ENCODE results near the gene SPTBN1. TPM values are rescaled to one million over a fixed set of nuclear protein-coding genes. Genes with fewer than 3 reads are reported as not detected.

Gene SPTBN1
- total and polyA plus RNA-seq, 2 experiments from 2014 or later: 125 to 435 TPM

- TF ChIP-seq, protein P1, sequence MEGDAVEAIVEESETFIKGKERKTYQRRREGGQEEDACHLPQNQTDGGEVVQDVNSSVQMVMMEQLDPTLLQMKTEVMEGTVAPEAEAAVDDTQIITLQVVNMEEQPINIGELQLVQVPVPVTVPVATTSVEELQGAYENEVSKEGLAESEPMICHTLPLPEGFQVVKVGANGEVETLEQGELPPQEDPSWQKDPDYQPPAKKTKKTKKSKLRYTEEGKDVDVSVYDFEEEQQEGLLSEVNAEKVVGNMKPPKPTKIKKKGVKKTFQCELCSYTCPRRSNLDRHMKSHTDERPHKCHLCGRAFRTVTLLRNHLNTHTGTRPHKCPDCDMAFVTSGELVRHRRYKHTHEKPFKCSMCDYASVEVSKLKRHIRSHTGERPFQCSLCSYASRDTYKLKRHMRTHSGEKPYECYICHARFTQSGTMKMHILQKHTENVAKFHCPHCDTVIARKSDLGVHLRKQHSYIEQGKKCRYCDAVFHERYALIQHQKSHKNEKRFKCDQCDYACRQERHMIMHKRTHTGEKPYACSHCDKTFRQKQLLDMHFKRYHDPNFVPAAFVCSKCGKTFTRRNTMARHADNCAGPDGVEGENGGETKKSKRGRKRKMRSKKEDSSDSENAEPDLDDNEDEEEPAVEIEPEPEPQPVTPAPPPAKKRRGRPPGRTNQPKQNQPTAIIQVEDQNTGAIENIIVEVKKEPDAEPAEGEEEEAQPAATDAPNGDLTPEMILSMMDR (IDR thresholded peaks at IDR 0.05; ENCODE audit: low read depth, low read length): no peak
- H3K27me3 ChIP-seq: no peaks in the 10 kb centered on the region
- no peak for DNase-seq (ENCODE audit: low read depth in 1 of 2, low spot score in 1 of 2)
Observed at GRCh38 chr2:54440050-54440449, 16.1 kb upstream of the SPTBN1 start.

GRCh38 chr2:54444503-54444902 lies 11.6 kb upstream of the SPTBN1 start:
- DNase-seq (ENCODE audit: low read depth in 1 of 2, low spot score in 1 of 2): no peak
- TF ChIP-seq, protein P1 (IDR thresholded peaks at IDR 0.05; ENCODE audit: low read depth, low read length): no peak
- no peak overlapping the region for H3K4me3 ChIP-seq

More at GRCh38 chr2:54440050-54440449, 16.1 kb upstream of the SPTBN1 start:
- no peaks in the 10 kb centered on the region for H3K36me3 ChIP-seq
- H3K4me1 ChIP-seq (ENCODE audit: low read depth): peaks cover 12% of the 10 kb centered on the region
- H3K4me3 ChIP-seq: no peak overlapping the region
- H3K9me3 ChIP-seq (ENCODE audit: low read depth): no peaks in the 10 kb centered on the region
- no peak overlapping the region for H3K27ac ChIP-seq

DNA sequence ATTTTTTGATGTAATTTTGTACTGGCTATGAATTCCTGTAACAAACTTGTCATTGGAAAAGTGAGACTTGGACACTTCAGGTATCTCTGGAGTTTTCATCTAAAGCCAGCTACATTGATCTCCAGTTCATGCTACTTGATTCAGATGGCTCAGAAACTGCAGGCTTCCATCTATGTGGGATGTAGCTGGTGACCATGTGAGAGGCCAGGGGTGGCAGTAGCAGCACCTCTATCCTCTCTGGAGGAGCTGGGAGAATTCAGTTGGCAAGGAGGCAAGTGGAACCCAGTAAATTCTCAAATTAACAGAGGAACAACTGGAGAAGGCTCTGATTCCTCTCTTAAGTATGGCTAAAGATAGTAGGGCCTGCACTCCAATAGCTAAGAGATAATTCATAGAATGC lies 10.0 kb upstream of the SPTBN1 start:
- TF ChIP-seq, protein P1 (IDR thresholded peaks at IDR 0.05; ENCODE audit: low read depth, low read length): no peak
- H3K9me3 ChIP-seq (ENCODE audit: low read depth): no peaks in the 10 kb centered on the region
- H3K4me3 ChIP-seq: no peak overlapping the region
- peak overlapping the region; percentile 31 for H3K27ac ChIP-seq
- H3K4me1 ChIP-seq (ENCODE audit: low read depth): peaks cover 16% of the 10 kb centered on the region
- peak in 1 of 2 donors; percentile 18 for DNase-seq (ENCODE audit: low read depth in 1 of 2, low spot score in 1 of 2)
- no peaks in the 10 kb centered on the region for H3K36me3 ChIP-seq
- no peaks in the 10 kb centered on the region for H3K27me3 ChIP-seq

More at GRCh38 chr2:54444503-54444902, 11.6 kb upstream of the SPTBN1 start:
- no peaks in the 10 kb centered on the region for H3K36me3 ChIP-seq
- peaks cover 16% of the 10 kb centered on the region for H3K4me1 ChIP-seq (ENCODE audit: low read depth)
- H3K9me3 ChIP-seq (ENCODE audit: low read depth): no peaks in the 10 kb centered on the region
- no peaks in the 10 kb centered on the region for H3K27me3 ChIP-seq
- H3K27ac ChIP-seq: no peak overlapping the region

DNA sequence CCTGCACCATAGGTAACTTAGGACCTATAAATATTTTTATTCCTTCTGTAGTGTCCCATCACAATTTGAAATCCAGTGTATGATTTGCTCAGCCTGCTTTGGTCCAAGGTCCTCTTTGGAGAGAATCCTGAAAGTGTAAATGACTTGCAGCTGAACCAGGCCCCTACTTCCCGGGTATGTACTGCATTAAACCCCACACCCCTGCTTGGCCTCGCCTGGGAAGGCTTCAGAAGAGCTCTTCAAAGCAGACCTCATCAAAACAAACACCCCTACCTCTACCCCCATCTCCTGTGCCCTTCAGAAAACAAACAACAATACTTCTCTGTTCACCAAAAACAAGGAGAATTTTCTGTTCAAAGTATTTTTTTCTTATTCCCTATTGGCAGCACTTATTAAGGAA lies 9.5 kb upstream of the SPTBN1 start:
- DNase-seq (ENCODE audit: low read depth in 1 of 2, low spot score in 1 of 2): no peak
- no peaks in the 10 kb centered on the region for H3K27me3 ChIP-seq
- peaks cover 16% of the 10 kb centered on the region for H3K4me1 ChIP-seq (ENCODE audit: low read depth)
- no peaks in the 10 kb centered on the region for H3K36me3 ChIP-seq
- H3K9me3 ChIP-seq (ENCODE audit: low read depth): no peaks in the 10 kb centered on the region
- H3K4me3 ChIP-seq: no peak overlapping the region
- H3K27ac ChIP-seq: peak overlapping the region; percentile 31
- TF ChIP-seq, protein P1 (IDR thresholded peaks at IDR 0.05; ENCODE audit: low read depth, low read length): no peak

DNA sequence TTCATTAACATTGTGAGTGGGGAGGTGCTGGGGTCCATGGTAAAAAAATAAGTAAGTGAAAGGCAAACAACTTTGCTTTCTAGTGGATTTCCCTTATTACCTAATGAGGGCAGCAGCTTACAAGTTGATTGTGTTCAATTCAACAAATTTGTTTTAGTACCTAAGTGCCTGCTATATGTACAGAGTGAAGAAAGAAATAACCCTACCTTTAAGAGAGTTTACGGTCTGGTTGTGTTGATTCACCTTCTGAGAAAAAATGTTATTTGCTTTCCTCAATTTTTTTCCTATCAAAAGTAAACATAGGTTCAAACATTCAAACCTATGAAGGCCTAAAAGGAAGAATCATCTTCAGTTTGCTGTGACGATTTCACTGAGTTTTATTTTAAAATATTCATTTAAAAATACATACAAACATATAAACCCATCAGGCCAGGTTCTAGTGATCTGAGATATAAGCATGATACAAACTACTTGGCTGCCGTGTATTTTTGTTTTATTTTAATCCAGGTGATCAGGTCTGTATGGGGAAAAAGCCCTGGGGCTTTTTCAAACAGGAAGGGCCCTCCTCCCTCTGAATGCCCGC lies 1.5 kb upstream of the SPTBN1 start:
- H3K27me3 ChIP-seq: no peaks in the 10 kb centered on the region
- DNase-seq (ENCODE audit: low read depth in 1 of 2, low spot score in 1 of 2): no peak
- H3K9me3 ChIP-seq (ENCODE audit: low read depth): no peaks in the 10 kb centered on the region
- H3K4me3 ChIP-seq: peak overlapping the region; percentile 98
- no peaks in the 10 kb centered on the region for H3K36me3 ChIP-seq
- TF ChIP-seq, protein P1 (IDR thresholded peaks at IDR 0.05; ENCODE audit: low read depth, low read length): no peak
- H3K27ac ChIP-seq: peak overlapping the region; percentile 16
- H3K4me1 ChIP-seq (ENCODE audit: low read depth): peaks cover 18% of the 10 kb centered on the region
